Ascending aorta (tissue), 2 donors: ENCODE measurements around the gene DAPP1. TPM values are rescaled to one million over a fixed set of nuclear protein-coding genes. Genes with fewer than 3 reads are reported as not detected.

Source experiments
- DNase-seq, 2 donors: peaks; one replicate each; pipeline ENCODE4 v3.0.0-alpha.2; 2019; ENCODE audit warnings: low spot score in 2 of 2
- H3K27ac ChIP-seq, 2 donors: fragments of 200-600 bp; sonication (generic); one replicate each; pipeline ENCODE4 v1.5.1; 2016 to 2017; ENCODE audit warnings: mild to moderate bottlenecking in 1 of 2
- H3K27me3 ChIP-seq: fragments of 200-600 bp; sonication (generic); one replicate; pipeline ENCODE4 v1.5.1; 2017
- H3K36me3 ChIP-seq, 2 donors: fragments of 200-600 bp; sonication (generic); one replicate each; pipeline ENCODE4 v1.5.1; 2016
- H3K4me1 ChIP-seq, 2 donors: fragments of 200-600 bp; sonication (generic); one replicate each; pipeline ENCODE4 v1.5.1; 2016 to 2017; ENCODE audit warnings: mild to moderate bottlenecking in 1 of 2
- H3K4me3 ChIP-seq, 2 donors: fragments of 200-600 bp; sonication (generic); one replicate each; pipeline ENCODE4 v1.5.1; 2016 to 2017; ENCODE audit warnings: mild to moderate bottlenecking in 1 of 2
- H3K9me3 ChIP-seq, 2 donors: fragments of 200-600 bp; sonication (generic); one replicate each; pipeline ENCODE4 v1.5.1; 2016
- intact Hi-C: fragments of 100-400 bp; cut with DNase I; formaldehyde crosslinking; loops from one replicate; pipeline ENCODE4 v1.15.1; 2023
- total RNA-seq: library from RNA; depleted of rRNA; stranded (reverse); fragments of >200 nt; gene quantifications from one replicate; pipeline ENCODE4 v1.1.0, GENCODE V29; 2016
- TF ChIP-seq, protein P1 (sequence below), 3 experiments: fragments of 200-600 bp in 2 of 3; fragments of 450-650 bp in 1 of 3; sonication (generic) in 2 of 3; IDR thresholded peaks; one replicate each; pipeline ENCODE4 v1.5.1; 2016 to 2019; ENCODE audit warnings: antibody characterized with exemption in 3 of 3, mild to moderate bottlenecking in 1 of 3, moderate library complexity in 1 of 3

The DAPP1 gene
- total RNA-seq, 1 donor from 2014 or later: not detected

DNA sequence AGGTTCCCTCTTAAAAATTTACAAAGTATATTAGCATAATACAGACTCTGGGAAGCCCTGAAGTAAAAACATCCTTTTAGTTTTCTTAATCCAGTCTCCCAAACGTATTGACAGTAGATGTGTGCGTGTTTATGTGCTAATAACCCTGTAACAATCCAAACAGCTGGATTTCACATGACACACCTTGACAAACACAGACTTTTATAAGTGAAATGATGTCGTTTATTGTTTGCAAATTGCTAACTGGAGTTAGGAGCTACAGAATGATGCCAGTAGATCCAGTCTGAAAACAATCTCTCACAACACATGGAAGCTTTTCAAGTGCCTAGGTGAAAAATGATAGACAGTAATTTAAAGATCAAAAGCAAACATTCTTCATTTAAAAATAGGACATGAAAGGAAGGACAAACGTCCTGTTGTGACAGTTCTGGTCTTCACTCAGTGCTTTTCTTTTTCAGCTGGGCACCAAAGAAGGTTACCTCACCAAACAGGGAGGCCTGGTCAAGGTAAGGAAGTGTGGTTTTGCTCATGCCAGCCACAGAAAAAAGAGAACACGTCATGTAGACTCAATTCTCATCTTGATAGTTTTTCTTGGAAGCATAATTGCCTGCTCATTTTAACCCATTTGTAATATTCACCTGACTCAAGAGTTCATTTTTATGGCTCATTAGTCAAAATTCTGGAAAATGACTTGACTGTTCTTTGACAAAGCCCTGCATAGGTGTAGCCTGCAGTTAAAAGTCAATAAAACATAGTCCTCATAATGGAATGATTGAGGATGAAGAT lies 44.7 kb downstream of the DAPP1 start:
- H3K4me3 ChIP-seq: no peak overlapping the region
- TF ChIP-seq, protein P1, sequence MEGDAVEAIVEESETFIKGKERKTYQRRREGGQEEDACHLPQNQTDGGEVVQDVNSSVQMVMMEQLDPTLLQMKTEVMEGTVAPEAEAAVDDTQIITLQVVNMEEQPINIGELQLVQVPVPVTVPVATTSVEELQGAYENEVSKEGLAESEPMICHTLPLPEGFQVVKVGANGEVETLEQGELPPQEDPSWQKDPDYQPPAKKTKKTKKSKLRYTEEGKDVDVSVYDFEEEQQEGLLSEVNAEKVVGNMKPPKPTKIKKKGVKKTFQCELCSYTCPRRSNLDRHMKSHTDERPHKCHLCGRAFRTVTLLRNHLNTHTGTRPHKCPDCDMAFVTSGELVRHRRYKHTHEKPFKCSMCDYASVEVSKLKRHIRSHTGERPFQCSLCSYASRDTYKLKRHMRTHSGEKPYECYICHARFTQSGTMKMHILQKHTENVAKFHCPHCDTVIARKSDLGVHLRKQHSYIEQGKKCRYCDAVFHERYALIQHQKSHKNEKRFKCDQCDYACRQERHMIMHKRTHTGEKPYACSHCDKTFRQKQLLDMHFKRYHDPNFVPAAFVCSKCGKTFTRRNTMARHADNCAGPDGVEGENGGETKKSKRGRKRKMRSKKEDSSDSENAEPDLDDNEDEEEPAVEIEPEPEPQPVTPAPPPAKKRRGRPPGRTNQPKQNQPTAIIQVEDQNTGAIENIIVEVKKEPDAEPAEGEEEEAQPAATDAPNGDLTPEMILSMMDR (IDR thresholded peaks at IDR 0.05): no peak
- no peaks in the 10 kb centered on the region for H3K36me3 ChIP-seq
- no peak overlapping the region for H3K27ac ChIP-seq
- no peaks in the 10 kb centered on the region for H3K4me1 ChIP-seq
- no peaks in the 10 kb centered on the region for H3K27me3 ChIP-seq
- no peaks in the 10 kb centered on the region for H3K9me3 ChIP-seq
- no peak for DNase-seq
- intact Hi-C loops: no loop called here

DNA sequence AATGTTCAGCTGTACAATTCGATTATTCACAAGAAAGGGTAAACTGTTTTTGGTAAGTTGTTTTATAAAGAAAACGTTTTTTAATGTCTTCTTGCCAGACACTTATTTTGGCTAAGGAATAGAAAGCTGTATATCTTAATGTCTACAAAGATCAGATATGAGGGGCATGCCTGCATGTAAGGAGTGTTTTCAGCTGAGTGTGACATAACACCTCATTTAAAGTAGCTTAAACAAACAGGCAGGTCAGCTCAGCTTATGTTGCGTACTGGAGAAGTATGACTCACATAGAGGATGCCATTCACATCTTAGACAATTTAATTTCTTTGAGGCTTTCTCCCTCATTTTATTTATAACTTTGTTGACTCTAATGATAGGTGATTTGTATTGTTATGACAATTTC lies 47.2 kb downstream of the DAPP1 start:
- TF ChIP-seq, protein P1 (IDR thresholded peaks at IDR 0.05): no peak
- no peaks in the 10 kb centered on the region for H3K4me1 ChIP-seq
- H3K27me3 ChIP-seq: no peaks in the 10 kb centered on the region
- H3K27ac ChIP-seq: no peak overlapping the region
- H3K4me3 ChIP-seq: no peak overlapping the region
- H3K9me3 ChIP-seq: no peaks in the 10 kb centered on the region
- no peak for DNase-seq
- intact Hi-C loops: no loop called here
- no peaks in the 10 kb centered on the region for H3K36me3 ChIP-seq

DNA sequence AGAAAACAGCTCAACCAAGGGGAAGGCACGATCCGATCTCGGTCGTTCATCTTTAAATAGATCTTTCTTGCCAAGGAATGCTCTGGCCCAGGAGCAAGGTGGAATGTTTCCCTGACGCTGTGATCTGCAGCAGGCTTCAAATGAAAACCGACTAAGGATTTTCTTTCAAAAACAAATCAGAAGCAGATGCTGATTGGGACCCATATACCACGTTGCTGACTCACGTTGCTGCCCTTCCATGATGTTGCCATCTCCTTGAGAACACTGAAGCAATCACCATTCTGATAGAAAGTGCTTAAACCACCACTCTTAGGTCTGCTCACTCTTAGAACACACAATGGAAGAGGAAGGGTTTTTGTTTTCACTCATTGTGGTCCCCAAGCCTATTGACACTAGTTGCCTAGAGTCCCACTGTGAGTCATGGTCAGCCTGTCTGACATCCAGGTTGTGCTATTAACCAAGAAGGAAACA lies 51.5 kb downstream of the DAPP1 start:
- intact Hi-C loops: no loop called here
- H3K9me3 ChIP-seq: no peaks in the 10 kb centered on the region
- no peak overlapping the region for H3K27ac ChIP-seq
- no peak for DNase-seq
- H3K36me3 ChIP-seq: no peaks in the 10 kb centered on the region
- no peaks in the 10 kb centered on the region for H3K27me3 ChIP-seq
- no peak overlapping the region for H3K4me3 ChIP-seq
- H3K4me1 ChIP-seq: no peaks in the 10 kb centered on the region
- TF ChIP-seq, protein P1 (IDR thresholded peaks at IDR 0.05): no peak

DNA sequence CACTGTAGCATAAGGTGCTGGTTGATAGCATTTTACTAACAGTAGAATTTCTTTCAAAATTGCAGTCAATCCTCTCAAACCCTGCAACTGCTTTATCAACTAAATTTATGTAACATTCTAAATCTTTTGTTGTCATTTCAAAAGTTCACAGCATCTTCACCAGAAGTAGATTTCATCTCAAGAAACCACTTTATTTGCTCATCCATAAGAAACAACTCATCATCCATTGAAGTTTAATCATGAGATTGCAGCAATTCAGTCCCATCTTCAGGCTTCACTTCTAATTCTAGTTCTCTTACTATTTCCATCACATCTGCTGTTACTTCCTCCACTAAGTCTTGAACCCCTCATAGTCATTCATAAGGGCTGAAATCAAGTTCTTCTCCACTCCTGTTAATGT lies 55.9 kb downstream of the DAPP1 start:
- H3K36me3 ChIP-seq: no peaks in the 10 kb centered on the region
- intact Hi-C loops: no loop called here

DNA sequence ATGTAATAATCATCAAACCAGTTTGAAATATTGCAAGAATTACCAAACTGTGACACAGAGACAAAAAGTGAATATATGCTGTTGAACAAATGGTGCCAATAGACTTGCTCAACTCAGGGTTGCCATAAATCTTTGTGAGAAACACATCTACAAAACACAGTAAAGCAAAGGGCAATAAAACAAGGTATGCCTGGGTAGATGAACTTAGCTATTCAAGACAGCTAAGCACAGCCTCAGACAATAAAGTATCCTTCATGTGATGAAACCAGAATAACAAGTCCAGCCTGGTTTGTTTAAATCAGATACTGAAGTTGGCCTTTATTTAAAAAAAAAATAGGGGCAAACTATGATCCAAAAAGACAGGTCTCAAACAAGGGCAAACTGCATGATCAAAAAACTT lies 58.4 kb downstream of the DAPP1 start:
- DNase-seq: no peak
- Histone ChIP-seq H3K27me3 (no peaks in the 10 kb centered on the region), H3K36me3 (peaks cover 7 to 17% of the 10 kb centered on the region in 2 donors), H3K4me3 (no peak overlapping the region), H3K4me1 (no peaks in the 10 kb centered on the region), H3K9me3 (no peaks in the 10 kb centered on the region), H3K27ac (no peak overlapping the region)
- intact Hi-C loops: no loop called here
- TF ChIP-seq, protein P1 (IDR thresholded peaks at IDR 0.05): no peak

More for the DNA sequence above, 55.9 kb downstream of the DAPP1 start:
- DNase-seq: no peak
- H3K27ac ChIP-seq: no peak overlapping the region
- TF ChIP-seq, protein P1 (IDR thresholded peaks at IDR 0.05): no peak
- H3K4me1 ChIP-seq: no peaks in the 10 kb centered on the region
- H3K27me3 ChIP-seq: no peaks in the 10 kb centered on the region
- no peak overlapping the region for H3K4me3 ChIP-seq
- H3K9me3 ChIP-seq: no peaks in the 10 kb centered on the region
